NB4 (cell line): Measurements from ENCODE around the gene MIB1.

Experiments
- DNase-seq: peaks from one replicate; pipeline ENCODE4 v3.0.0; 2010; ENCODE audit warnings: low read depth
- H3K4me3 ChIP-seq: one replicate; pipeline ENCODE4 v1.5.1; 2011; ENCODE audit warnings: mild to moderate bottlenecking, low read depth, low read length, moderate library complexity
- CTCF ChIP-seq: IDR thresholded peaks from one replicate; pipeline ENCODE4 v1.5.1; 2012; ENCODE audit warnings: low read depth, low read length
- MAX ChIP-seq: IDR thresholded peaks from 2 replicates; pipeline ENCODE4 v1.6.1; 2011; ENCODE audit warnings: low read depth, low read length
- MYC ChIP-seq: IDR thresholded peaks from 2 replicates; pipeline ENCODE4 v1.6.1; 2011; ENCODE audit warnings: low read depth, low read length
- POLR2A ChIP-seq: IDR thresholded peaks from 2 replicates; pipeline ENCODE4 v1.6.1; 2011; ENCODE audit warnings: mild to moderate bottlenecking; ENCODE audit not compliant: insufficient read length; ENCODE audit errors: extremely low read depth

The MIB1 gene

GRCh38 chr18:21762181-21762772 is 21.7 kb downstream of the MIB1 start:
- H3K4me3 ChIP-seq = no peak overlapping the region
- TF ChIP-seq MAX (no peak), CTCF (no peak), POLR2A (no peak), MYC (no peak)
- no peak for DNase-seq

- TF ChIP-seq MYC = no peak
- TF ChIP-seq POLR2A = no peak
- TF ChIP-seq MAX = no peak
- no peak for TF ChIP-seq CTCF
- H3K4me3 ChIP-seq = no peak overlapping the region
- no peak for DNase-seq
Observed at GRCh38 chr18:21763846-21764646, 23.5 kb downstream of the MIB1 start.

GRCh38 chr18:21769206-21769605 is 28.6 kb downstream of the MIB1 start:
- no peak for DNase-seq
- H3K4me3 ChIP-seq = no peak overlapping the region
- TF ChIP-seq MAX (no peak), MYC (no peak), POLR2A (no peak), CTCF (no peak)

GRCh38 chr18:21774722-21775121 is 34.1 kb downstream of the MIB1 start:
- no peak for DNase-seq
- no peak for TF ChIP-seq MAX
- no peak for TF ChIP-seq MYC
- TF ChIP-seq CTCF = no peak
- no peak for TF ChIP-seq POLR2A
- H3K4me3 ChIP-seq = no peak overlapping the region

- DNase-seq = no peak
- TF ChIP-seq MAX (no peak), CTCF (no peak), MYC (no peak), POLR2A (no peak)
- H3K4me3 ChIP-seq = no peak overlapping the region
Observed at GRCh38 chr18:21777814-21778213, 37.2 kb downstream of the MIB1 start.
